HepG2 (cell line): Measurements from ENCODE around the gene OSTF1. TPM values are rescaled to one million over a fixed set of nuclear protein-coding genes. Genes with fewer than 3 reads are reported as not detected.
A peak's percentile ranks its signal among the peaks of the same experiment; 100 is the strongest.

ENCODE experiments used
- ATF7 ChIP-seq, 2 experiments: fragments of 450-650 bp in 1 of 2; sonication (generic) in 1 of 2; formaldehyde crosslinking in 1 of 2; IDR thresholded peaks; 2 replicates each; pipeline versions ENCODE4 v1.4.0 to v1.6.1; 2016 to 2020; ENCODE audit warnings: antibody characterized with exemption in 1 of 2, mild to moderate bottlenecking in 1 of 2, missing genetic modification reagents in 1 of 2
- HIVEP1 ChIP-seq: sonication (generic); formaldehyde crosslinking; IDR thresholded peaks from 2 replicates; pipeline ENCODE4 v1.4.0; 2020; ENCODE audit warnings: mild to moderate bottlenecking, missing genetic modification reagents
- KIAA2018 ChIP-seq: sonication (generic); formaldehyde crosslinking; IDR thresholded peaks from 2 replicates; pipeline ENCODE4 v1.5.0; 2020; ENCODE audit warnings: mild to moderate bottlenecking, missing genetic modification reagents, borderline replicate concordance
- PHF8 ChIP-seq: sonication (generic); formaldehyde crosslinking; IDR thresholded peaks from 2 replicates; pipeline ENCODE4 v1.5.0; 2020; ENCODE audit warnings: missing genetic modification reagents
- SNAPC2 ChIP-seq: sonication (generic); formaldehyde crosslinking; IDR thresholded peaks from 2 replicates; pipeline ENCODE4 v1.8.1; 2022; ENCODE audit warnings: mild to moderate bottlenecking, missing genetic modification reagents
- ZNF687 ChIP-seq: sonication (generic); formaldehyde crosslinking; IDR thresholded peaks from 2 replicates; pipeline ENCODE4 v1.5.1; 2020; ENCODE audit warnings: mild to moderate bottlenecking, missing genetic modification reagents, moderate library complexity
- ZNF776 ChIP-seq: sonication (generic); formaldehyde crosslinking; IDR thresholded peaks from 2 replicates; pipeline ENCODE4 v1.4.0; 2020; ENCODE audit warnings: mild to moderate bottlenecking, missing genetic modification reagents
- polyA plus RNA-seq, 8 experiments: library from polyadenylated mRNA; depleted of rRNA in 3 of 8; stranded (reverse) in 7 of 8; unstranded in 1 of 8; fragments of >200 nt; fragmentation: Illumina TruSeq in 4 of 8; extraction: Trizol in 4 of 8; gene quantifications; 2 replicates each; pipeline versions ENCODE4 v1.2.1 to v1.2.3, GENCODE V29; 2011 to 2016; ENCODE audit warnings: low read depth in 4 of 8, missing spikeins in 1 of 8, mixed read lengths in 1 of 8; ENCODE audit not compliant: insufficient read depth in 1 of 8
- total RNA-seq, 5 experiments: library from RNA; depleted of rRNA; stranded (reverse); fragments of >200 nt; fragmentation: Illumina TruSeq; extraction: Trizol; gene quantifications; 2 replicates each; pipeline ENCODE4 v1.2.3, GENCODE V29; 2016; ENCODE audit warnings: low read depth in 1 of 5

Gene OSTF1
- total and polyA plus RNA-seq, 2 of the 13 experiments (the other 11 are each of a cell fraction or from before 2014, with no cell fraction given) = 16.8 to 39.0 TPM

GRCh38 chr9:75101004-75101588 is 12.8 kb downstream of the OSTF1 start (continued):
- TF ChIP-seq ATF7 (IDR thresholded peaks at IDR 0.05) (no peak), ATF7 (CRISPR knock-in tag; IDR thresholded peaks at IDR 0.05) (no peak), ZNF687 (CRISPR knock-in tag) (peak; percentile 20; the same call in 1 of the 2 replicates), SNAPC2 (CRISPR knock-in tag) (no peak), KIAA2018 (CRISPR knock-in tag) (no peak), HIVEP1 (CRISPR knock-in tag) (no peak), ZNF776 (CRISPR knock-in tag) (no peak), PHF8 (CRISPR knock-in tag) (no peak)
